HG02642 (cell line): Measurements from ENCODE around the gene C8G.

ENCODE experiments used
- ATAC-seq: cut with Tn5 transposase; IDR thresholded peaks from one replicate; pipeline ENCODE4 v1.9.1; 2021; ENCODE audit warnings: mild to moderate bottlenecking; ENCODE audit not compliant: unreplicated experiment, poor library complexity

The C8G gene

GRCh38 chr9:136979769-136980587 lies 34.9 kb downstream of the C8G start:
- no peak for ATAC-seq

- no peak for ATAC-seq
These were observed 35.8 kb downstream of the C8G start for GRCh38 chr9:136980669-136981478.

- ATAC-seq, result no peak
These were observed 36.7 kb downstream of the C8G start for GRCh38 chr9:136981588-136982231.

DNA sequence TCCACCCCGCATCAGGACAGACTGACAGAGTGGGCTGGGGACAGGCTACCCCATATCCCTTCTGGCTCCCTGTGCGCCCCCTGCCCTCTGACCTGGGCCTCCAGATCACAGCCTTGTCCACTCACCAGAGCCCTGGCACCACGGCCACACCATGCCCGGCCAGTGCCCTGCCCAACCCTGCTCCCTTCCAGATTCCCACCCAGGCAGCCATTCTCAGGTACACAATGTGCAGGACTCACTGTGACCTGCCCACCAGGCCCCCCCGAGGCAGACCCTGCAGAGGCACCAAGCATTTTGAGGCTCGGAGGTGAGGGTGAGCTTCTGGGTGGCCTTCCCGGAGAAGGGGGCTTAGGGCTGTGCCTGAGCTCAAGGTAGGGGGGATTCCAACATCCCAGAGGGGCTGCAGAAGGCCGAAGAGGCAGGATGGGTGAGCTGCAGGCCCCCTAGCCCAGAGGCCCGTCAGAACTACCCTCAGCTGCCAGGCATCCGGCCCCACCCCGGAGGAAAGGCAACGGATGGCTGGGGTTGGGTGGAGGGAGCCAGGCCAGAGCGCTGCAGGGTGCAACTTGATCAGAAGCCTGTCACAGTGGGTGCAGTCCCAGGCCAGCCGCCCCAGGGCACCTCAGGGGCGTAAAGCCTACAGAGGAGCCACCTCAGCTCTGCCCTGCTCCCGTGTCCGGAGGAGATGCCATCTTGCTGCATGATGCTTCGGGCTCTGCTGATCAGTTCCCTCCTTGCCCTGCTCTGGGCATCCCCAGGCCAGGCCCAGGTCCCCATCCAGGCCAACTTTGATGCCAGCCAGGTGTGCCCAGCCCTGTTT lies 37.4 kb downstream of the C8G start, which contains the start of gene LCNL1:
Gene LCNL1 (plus strand): TSS at position 762 of the 820 bp plus-strand sequence. CDS start 594 bp downstream, outside the sequence.
- no peak for ATAC-seq

GRCh38 chr9:136983167-136983566 lies 38.1 kb downstream of the C8G start:
- no peak for ATAC-seq

DNA sequence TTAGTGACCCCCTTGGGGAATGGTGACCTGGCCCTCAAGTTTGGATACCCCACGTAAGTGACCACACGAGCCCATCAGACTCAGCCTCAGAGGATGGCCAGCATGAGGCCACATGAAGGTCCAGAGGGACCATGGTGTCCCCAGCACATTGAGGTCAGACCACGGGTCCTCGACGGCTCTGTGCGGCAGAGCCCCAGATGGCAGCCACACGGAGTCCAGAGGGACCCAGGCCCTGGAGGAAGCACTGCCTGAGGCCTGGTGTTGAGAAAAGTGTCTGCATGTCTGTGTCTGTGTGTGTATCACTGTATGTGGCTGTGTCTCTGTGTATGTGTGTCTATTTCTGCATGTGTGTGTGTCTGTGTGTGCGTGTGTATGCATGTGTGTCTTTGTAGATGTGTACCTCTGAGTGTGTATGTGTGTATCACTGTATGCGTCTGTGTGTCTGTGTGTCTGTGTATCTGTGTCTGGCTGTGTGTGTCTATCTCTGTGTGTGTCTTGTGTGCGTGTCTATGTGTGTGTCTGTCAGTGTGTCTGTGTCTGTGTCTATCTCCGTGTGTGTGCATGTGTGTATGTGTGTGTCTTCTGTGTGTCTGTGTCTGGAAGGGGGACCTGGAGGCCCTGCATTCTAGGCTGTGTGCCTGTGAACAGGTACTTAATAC lies 38.7 kb downstream of the C8G start:
- ATAC-seq, result no peak

GRCh38 chr9:136984464-136985026 lies 39.5 kb downstream of the C8G start:
- no peak for ATAC-seq

DNA sequence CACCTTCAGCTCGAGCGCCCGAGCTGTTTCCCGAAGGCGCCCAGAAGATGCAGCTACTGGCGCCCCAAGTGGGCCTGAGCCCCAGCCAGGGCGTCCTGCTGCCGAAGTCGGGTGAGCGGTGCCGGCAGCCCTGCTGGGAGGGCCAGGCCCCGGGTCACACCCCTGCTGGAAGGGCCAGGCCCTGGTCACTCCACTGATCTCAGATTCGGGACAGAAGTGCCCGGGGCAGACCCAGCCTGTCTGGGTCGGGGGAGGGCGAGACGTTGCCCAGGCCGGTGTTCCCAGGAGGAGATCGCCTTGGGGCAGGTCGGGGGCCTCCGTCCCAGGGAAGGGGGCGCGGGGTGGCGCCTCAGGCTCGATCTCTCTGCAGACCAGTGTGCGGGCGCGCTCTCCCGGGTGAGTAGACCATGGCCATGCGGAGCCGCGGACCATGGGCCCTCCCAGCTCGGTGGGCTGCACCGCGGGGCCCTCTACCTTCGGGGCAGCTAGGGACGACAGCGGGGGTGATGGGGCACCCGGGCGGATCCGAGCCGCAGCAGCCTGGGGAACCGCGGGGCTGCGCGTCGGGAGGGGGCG lies 40.1 kb downstream of the C8G start:
- no peak for ATAC-seq

DNA sequence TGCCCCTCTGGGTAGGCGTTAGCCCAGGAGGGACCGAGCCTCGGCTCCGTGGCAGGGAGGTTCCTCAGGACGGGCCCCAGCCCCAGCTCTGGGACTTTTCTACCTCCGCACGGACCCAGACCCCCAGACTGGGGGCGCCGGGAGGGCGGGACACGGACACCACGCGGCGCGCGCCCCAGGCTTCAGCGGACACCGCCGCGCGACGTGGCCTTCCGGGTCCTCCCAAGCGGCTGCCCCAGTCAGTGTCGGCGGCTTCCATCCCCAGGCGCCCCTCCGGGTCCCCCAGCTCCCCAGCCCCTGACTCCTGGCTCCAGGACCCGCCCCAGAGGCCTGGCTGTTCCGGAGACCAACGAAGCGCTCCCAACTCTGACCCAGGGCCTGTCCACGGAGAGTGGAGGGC lies 40.8 kb downstream of the C8G start:
- ATAC-seq, result no peak

GRCh38 chr9:136988872-136989271 lies 43.8 kb downstream of the C8G start:
- ATAC-seq, result no peak

- no peak for ATAC-seq
These were observed 45.3 kb downstream of the C8G start for GRCh38 chr9:136990242-136990911.

DNA sequence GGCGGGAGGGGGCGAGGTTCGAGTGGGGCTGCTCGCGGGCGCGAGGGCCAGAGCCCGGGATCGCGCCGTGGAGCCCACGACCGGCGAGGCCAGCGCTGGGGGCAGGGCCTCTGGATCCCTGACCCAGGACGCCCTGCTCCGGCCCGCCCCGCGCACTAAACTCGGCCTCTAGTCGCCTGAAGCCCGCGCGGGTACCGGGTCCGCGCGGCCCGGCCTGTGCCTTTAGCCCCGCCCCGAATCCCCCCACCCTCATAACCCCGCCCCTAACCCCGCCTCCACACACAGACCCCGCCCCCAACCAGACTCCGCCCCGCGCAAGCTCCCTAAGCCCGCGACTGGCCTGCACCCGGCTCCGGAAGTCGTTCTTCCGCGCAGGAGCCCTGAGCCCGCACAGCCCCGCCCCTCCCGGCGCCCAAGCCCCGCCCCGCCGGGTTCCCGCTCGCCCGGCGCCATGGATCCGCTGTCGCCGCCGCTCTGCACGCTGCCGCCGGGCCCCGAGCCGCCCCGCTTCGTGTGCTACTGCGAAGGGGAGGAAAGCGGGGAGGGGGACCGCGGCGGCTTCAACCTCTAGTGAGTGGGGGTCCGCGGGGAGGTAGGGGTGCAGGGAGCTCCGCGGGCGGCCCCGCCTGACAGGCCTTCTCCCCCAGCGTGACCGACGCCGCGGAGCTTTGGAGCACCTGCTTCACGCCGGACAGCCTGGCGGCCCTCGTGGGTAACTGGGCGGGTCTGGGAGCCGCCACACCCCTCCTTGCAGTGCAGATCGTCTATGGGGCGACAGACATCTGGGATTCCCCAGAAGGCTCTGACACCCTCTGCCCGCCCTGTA lies 47.2 kb downstream of the C8G start, which contains the start of gene PAXX:
Gene PAXX (plus strand): TSS at position 430 of the 826 bp plus-strand sequence. CDS start 22 bp downstream, at position 452.
- peak; percentile 85 for ATAC-seq

DNA sequence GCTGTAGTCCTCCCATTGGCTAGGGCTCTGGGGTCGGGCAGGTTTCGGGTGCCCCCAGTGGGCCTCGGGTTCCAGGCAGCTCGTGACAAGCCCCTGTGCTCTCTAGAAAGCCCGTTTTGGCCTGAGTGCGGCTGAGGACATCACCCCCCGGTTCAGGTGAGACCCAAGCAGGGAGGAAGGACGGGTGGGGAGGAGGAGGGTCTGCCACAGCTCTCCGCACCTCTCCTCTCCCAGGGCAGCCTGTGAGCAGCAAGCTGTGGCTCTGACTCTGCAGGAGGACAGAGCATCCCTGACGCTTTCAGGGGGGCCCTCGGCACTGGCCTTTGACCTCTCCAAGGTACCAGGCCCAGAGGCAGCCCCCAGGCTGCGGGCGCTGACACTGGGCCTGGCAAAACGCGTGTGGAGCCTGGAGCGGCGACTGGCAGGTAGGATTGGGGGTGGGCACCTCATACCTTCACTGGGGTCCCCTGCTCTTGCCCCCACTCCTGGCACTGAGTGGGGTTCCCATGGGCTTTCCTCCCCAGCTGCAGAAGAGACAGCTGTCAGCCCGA lies 47.9 kb downstream of the C8G start:
- no peak for ATAC-seq

- ATAC-seq, result no peak
These were observed 49.3 kb downstream of the C8G start for GRCh38 chr9:136994180-136994887.

DNA sequence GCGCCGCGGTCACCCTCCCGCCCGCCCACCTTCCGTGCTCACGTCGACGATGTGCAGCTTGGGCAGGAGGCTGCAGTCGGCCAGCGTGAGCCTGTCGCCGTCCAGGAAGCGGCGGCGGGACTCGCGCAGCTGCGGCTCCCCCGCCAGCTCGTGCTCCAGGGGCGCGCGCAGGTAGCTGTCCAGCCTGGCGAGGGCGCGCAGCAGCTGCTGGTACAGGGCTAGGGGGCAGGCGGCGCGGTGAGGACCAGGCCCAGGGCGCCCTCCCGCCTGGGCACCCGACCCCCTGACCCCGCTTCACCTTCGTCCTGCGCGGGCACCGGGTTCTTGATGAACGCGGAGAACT lies 49.8 kb downstream of the C8G start:
- no peak for ATAC-seq

GRCh38 chr9:136995362-136995761 lies 50.3 kb downstream of the C8G start:
- ATAC-seq, result no peak
